Measurements from ENCODE around the gene DRAXIN.

DRAXIN gene

DNA sequence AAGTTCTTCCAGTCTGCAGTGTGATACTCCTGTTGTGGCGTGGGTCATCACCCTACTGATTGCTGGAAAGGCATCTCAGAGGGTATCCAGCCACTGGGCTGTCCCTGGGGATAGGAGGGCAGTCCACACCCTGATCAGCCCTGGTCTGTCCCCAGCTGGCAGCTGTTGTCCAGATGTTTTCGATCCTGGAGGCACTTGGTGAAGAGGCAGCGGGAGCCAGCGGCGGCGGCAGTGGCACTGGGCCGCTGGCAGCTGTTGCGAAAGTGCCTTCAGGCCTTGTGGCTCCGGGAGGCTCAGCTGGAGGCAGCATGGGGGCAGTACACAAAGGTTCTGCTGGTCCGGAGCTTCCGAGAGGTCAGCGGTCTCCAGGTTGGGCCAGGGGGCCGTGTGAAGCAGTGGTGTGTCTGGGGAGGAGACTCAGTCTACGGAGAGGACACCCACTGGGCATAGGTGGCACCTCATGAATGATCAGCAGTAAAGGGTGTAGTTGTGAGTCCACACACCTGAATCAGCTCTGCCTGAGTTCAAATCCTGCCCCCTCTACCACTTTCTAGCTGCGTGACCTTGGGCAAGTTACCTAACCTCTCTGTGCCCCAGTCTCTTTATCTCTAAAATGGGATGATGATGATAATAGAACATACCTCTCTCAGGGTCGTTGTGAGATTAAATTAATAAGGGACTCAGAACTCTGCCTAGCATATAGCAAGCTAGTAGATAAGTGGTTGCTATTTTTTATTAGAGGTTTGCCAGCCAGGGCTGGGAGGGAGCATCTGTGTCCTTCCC lies 76.6 kb downstream of the DRAXIN start:
- H3K9me3 Mint-ChIP-seq: no peaks in the 10 kb centered on the region
- no peak overlapping the region for H3K4me3 Mint-ChIP-seq
- TF ChIP-seq, protein P1, sequence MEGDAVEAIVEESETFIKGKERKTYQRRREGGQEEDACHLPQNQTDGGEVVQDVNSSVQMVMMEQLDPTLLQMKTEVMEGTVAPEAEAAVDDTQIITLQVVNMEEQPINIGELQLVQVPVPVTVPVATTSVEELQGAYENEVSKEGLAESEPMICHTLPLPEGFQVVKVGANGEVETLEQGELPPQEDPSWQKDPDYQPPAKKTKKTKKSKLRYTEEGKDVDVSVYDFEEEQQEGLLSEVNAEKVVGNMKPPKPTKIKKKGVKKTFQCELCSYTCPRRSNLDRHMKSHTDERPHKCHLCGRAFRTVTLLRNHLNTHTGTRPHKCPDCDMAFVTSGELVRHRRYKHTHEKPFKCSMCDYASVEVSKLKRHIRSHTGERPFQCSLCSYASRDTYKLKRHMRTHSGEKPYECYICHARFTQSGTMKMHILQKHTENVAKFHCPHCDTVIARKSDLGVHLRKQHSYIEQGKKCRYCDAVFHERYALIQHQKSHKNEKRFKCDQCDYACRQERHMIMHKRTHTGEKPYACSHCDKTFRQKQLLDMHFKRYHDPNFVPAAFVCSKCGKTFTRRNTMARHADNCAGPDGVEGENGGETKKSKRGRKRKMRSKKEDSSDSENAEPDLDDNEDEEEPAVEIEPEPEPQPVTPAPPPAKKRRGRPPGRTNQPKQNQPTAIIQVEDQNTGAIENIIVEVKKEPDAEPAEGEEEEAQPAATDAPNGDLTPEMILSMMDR (IDR thresholded peaks at IDR 0.05; ENCODE audit: unreplicated experiment in 3 of 3): no peak
- no peaks in the 10 kb centered on the region for H3K36me3 Mint-ChIP-seq (ENCODE audit: low read depth)
- no peak overlapping the region for H3K27ac Mint-ChIP-seq
- peaks cover 10% of the 10 kb centered on the region for H3K4me1 Mint-ChIP-seq
- peaks cover 5% of the 10 kb centered on the region for H3K27me3 Mint-ChIP-seq (ENCODE audit: low read depth)

- no peaks in the 10 kb centered on the region for H3K36me3 Mint-ChIP-seq (ENCODE audit: low read depth)
- H3K4me3 Mint-ChIP-seq: no peak overlapping the region
- no peak overlapping the region for H3K27ac Mint-ChIP-seq
- TF ChIP-seq, protein P1 (IDR thresholded peaks at IDR 0.05; ENCODE audit: unreplicated experiment in 3 of 3): no peak
- H3K9me3 Mint-ChIP-seq: no peaks in the 10 kb centered on the region
- H3K4me1 Mint-ChIP-seq: peaks cover 4% of the 10 kb centered on the region
- H3K27me3 Mint-ChIP-seq (ENCODE audit: low read depth): peaks cover 5% of the 10 kb centered on the region
Observed at GRCh38 chr1:11768821-11769220, 77.3 kb downstream of the DRAXIN start.

- H3K36me3 Mint-ChIP-seq (ENCODE audit: low read depth): no peaks in the 10 kb centered on the region
- TF ChIP-seq, protein P1 (IDR thresholded peaks at IDR 0.05; ENCODE audit: unreplicated experiment in 3 of 3): no peak
- no peaks in the 10 kb centered on the region for H3K4me1 Mint-ChIP-seq
- no peak overlapping the region for H3K4me3 Mint-ChIP-seq
- H3K9me3 Mint-ChIP-seq: no peaks in the 10 kb centered on the region
- peaks cover under 1% of the 10 kb centered on the region for H3K27me3 Mint-ChIP-seq (ENCODE audit: low read depth)
- no peak overlapping the region for H3K27ac Mint-ChIP-seq
Observed at GRCh38 chr1:11769274-11769673, 77.8 kb downstream of the DRAXIN start.

- Mint-ChIP-seq H3K4me1 (no peaks in the 10 kb centered on the region), H3K9me3 (no peaks in the 10 kb centered on the region), H3K4me3 (no peak overlapping the region), H3K27me3 (ENCODE audit: low read depth) (no peaks in the 10 kb centered on the region), H3K36me3 (ENCODE audit: low read depth) (no peaks in the 10 kb centered on the region), H3K27ac (no peak overlapping the region)
- TF ChIP-seq, protein P1 (IDR thresholded peaks at IDR 0.05; ENCODE audit: unreplicated experiment in 3 of 3): no peak
Observed at GRCh38 chr1:11770011-11770410, 78.5 kb downstream of the DRAXIN start.

DNA sequence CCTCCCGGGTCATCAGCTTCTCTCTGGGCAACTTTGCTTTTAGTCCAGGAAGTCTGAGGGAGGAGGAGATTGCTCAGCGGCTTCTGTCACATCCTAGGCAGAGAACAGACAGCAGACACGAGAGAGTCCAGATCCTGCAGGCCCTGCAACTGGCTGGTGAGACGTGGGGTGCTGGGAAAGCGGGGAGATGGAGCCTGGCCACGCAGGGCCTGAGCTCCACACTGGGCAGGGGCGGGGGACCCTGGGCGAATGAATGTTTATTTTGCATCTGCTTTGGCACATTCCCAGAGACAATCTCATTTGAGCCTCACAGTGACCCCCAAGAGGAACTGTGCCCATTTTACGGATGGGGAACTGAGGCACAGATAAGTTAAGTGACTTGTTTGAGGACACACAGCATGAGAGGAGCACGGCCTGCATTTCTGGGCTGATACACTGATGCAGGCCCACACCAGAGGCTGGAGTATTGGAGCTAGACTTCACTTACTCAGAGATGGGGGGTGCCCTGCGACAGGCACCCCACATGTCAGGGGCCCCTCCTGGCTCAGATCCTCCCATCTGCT lies 80.1 kb downstream of the DRAXIN start:
- peaks cover 4% of the 10 kb centered on the region for H3K27me3 Mint-ChIP-seq (ENCODE audit: low read depth)
- no peak overlapping the region for H3K27ac Mint-ChIP-seq
- H3K36me3 Mint-ChIP-seq (ENCODE audit: low read depth): no peaks in the 10 kb centered on the region
- TF ChIP-seq, protein P1 (IDR thresholded peaks at IDR 0.05; ENCODE audit: unreplicated experiment in 3 of 3): no peak
- H3K9me3 Mint-ChIP-seq: no peaks in the 10 kb centered on the region
- no peaks in the 10 kb centered on the region for H3K4me1 Mint-ChIP-seq
- H3K4me3 Mint-ChIP-seq: no peak overlapping the region

DNA sequence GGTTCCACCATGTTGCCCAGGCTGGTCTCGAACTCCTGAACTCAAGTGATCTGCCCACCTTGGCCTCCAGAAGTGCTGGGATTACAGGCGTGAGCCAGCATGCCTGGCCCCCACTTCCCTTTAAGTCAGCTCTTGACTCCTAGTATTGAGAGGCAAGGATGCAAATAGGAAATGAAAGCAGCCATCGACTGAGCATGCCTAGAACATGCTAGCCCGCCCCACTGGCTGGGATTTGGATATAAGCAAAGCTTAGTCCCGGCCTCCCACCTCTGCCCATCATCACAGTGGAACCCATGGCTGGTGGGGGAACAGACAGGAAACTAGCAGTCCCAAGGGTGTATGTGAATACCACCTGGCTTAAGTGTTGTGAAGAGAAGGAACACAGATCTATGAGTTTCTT lies 80.9 kb downstream of the DRAXIN start:
- Mint-ChIP-seq H3K4me1 (no peaks in the 10 kb centered on the region), H3K27ac (no peak overlapping the region), H3K36me3 (ENCODE audit: low read depth) (no peaks in the 10 kb centered on the region), H3K9me3 (no peaks in the 10 kb centered on the region), H3K27me3 (ENCODE audit: low read depth) (peaks cover 8% of the 10 kb centered on the region), H3K4me3 (no peak overlapping the region)
- TF ChIP-seq, protein P1 (IDR thresholded peaks at IDR 0.05; ENCODE audit: unreplicated experiment in 3 of 3): no peak
